DMS 273 (cell line): ENCODE data around the gene AKAP13.
A peak's percentile ranks its signal among the peaks of the same experiment; 100 is the strongest.
"Not testable (repeated sequence)": the region's sequence is repeated elsewhere in the genome, so short reads cannot be mapped to it uniquely, and the experiment has no call there.

ENCODE experiments used
- DNase-seq: peaks from one replicate; lab custom pipeline; 2025; ENCODE audit not compliant: unreplicated experiment; lab: John Stamatoyannopoulos, UW

The AKAP13 gene

DNA sequence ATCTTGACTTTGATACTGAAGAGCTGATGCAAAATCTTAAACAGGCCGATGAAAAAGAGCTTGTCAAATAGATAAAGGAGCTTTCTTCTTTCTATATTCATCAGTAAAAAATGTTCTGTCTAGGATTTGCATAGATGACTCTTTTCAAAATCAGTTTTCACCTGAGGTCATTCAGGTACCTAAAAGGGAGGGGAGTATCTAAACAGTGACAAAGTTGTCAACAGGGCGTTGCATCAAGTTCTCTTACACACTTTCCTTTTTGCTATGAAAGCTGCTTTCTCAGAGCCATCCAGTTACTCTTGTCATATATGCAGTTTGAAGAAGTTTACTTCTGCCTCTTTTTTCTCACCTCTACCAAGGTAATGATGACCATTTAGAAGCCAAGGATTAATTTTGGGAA, 60.0 kb downstream of the AKAP13 start:
- no peak for DNase-seq

GRCh38 chr15:85441854-85442253, 61.5 kb downstream of the AKAP13 start:
- DNase-seq: not testable (repeated sequence)

DNA sequence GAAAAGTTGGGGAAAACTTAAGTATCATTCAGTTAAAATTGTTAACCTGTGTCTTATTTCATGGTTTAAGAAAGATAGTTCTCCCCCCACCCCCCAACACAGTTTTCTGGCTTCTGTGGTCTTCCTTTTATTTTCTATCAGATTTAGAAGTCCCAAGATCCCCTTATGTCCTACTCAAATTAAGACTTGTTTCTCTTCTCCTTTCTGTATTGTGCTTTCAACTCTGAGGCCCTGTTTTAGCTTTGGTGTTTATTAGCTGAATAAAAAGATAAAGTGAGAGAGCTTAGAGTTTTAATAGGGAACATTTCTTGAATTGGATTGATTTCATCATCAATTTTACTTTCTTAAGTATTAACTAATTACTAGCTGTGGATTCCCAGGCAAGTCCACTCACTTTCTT, 62.6 kb downstream of the AKAP13 start:
- DNase-seq: no peak

DNA sequence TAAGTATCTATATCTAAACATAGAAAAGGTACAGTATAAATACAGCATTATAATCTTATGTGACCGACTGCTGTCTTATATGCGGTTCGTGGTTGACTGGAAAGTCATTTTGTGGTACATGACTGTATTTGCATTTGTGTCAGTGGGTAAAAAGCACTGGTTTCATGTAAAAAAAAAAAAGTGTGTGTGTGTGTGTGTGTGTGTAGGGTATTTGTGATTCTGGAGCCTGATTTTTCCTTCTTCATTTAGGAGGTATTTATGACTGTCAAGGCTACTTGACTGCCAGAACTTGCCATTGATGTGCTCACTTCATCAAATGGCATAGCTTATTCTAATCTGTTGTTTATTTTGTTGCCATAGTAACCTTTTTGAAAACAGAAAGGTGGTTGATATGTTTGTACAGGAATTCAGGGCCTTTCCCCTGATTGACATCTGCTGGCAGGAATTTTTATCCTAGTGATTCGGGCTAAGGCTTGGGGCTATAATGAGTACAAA, 63.2 kb downstream of the AKAP13 start:
- peak; percentile 56 for DNase-seq

DNA sequence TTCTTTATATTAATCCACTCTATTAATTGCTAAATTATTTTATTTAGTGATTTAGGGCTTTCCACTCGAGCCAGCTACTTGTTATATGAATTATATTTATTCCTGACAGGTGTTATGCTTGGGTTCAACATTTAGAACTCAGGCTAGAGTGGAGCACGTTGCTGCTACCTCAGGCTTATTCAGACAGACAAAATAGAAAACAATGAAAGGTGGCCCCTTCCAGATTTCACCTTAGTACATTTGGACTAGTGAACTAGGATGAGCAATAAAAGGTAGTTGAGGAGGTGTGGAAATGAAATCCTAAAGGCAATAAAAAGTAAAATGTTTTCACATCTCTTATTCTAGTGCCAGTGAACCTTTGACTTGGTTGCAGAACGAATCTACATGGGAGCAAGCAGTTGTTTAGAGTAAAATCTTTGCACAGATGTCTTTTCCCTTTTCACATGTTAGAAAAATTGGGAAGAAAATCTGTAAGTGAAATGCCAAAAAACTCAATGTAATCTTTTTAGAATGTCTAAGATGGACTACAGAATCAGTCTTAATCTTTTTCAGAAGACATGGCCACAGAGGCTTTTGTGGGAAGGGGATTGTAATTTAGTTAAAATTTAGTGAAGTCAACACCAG, 63.8 kb downstream of the AKAP13 start:
- no peak for DNase-seq

GRCh38 chr15:85445361-85445760, 65.0 kb downstream of the AKAP13 start:
- no peak for DNase-seq

DNA sequence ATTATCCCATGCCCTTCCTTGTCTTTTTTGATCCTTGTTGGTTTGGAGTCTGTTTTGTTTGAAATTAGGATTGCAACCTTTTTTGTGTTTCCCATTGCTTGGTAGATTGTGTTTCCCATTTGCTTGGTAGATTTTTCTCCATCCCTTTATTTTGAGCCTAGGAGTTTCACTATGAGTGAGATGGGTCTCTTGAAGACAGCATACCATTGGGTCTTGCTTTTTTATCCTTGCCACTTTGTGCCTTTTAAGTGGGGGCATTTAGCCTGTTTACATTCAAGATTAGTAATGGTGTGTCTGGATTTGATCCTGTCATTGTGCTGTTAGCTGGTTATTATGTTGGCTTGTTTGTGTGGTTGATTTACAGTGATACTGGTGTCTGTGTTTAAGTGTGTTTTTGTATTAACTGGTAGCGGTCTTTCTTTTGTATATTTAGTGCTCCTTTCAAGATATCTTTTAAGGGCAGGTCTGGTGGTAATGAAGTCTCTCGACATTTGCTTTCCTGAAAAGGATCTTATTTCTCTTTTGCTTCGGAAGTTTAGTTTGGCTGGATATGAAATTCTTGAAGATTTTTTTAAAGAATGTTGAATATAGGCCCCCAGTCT, 70.8 kb downstream of the AKAP13 start:
- DNase-seq: no peak

DNA sequence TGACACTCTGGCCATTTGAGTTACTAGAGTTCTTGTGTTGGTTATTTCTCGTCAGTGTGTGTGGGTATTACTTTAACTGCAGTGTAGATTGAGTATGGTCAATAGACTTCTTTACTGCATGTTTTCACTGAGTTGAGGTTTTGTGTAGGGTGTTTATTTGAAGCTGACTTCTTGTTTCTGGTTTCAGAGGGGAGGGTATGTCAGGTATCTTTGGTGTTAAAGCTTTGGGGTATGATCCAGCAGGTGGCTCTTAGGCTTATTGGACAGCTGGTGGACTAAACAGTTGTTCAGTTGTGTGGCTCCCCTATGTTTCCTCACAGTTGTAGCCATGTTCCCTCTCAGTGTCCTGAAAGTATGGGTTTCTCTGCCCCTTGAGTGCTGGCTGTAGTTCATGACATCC, 72.0 kb downstream of the AKAP13 start:
- no peak for DNase-seq

- no peak for DNase-seq
Measured at GRCh38 chr15:85453144-85453872, 72.9 kb downstream of the AKAP13 start.

DNA sequence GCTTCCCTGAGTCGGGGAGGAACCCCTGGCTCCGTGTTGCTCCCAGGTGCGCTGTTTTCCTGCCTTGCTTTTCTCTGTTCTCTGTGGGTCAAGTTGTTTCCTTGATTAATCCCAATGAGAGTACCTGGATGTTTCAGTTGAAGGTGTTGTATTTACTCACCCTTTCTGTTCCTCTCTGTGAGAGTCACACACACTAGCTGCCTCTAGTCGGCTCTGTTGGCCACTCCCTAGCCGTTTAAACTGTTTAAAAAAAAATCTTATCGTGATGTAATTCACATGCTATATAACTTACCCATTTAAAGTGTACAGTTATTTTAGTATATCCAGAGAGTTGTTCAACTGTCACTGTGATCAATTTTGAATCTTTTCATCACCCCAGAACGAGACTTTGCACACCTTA, 74.0 kb downstream of the AKAP13 start:
- DNase-seq: no peak

DNA sequence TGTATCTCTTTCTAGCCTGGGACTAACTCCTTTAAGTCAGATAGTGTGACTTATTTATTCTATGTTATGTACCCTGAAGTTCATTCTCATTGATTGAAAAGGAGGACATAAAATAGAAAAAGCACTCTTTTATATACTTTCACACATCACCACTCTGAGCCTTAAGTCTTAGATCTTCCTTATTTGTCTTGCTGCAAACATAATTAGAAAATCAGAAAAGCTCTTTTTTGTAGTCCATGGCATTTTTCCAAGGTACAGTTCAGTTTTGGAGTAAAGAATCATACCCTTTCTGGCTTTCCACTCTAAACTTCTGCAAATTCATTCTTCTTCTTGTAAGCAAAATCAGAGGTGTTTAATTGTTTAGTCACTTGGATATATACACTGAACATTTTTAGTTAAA, 75.5 kb downstream of the AKAP13 start:
- DNase-seq: no peak

DNA sequence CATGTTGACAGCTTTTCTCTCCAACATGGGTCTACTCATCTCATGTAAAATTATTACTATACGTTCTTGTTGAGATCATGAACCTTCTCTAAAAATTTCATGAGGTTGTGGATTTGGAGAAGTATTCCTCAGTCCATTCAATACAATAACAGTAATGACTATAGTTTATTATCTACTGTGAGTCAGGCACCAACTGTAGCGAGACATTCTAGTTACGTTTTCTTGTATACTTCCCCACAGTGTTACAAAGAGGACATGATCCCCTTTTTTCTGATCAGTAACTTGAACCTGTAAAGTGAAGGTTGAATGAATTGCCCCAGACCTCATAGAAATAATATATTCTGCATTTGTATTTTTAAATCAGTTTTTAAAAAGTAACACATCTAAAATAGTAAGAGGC, 76.4 kb downstream of the AKAP13 start:
- no peak for DNase-seq

- DNase-seq: no peak
Measured at GRCh38 chr15:85457392-85457968, 77.1 kb downstream of the AKAP13 start.

DNA sequence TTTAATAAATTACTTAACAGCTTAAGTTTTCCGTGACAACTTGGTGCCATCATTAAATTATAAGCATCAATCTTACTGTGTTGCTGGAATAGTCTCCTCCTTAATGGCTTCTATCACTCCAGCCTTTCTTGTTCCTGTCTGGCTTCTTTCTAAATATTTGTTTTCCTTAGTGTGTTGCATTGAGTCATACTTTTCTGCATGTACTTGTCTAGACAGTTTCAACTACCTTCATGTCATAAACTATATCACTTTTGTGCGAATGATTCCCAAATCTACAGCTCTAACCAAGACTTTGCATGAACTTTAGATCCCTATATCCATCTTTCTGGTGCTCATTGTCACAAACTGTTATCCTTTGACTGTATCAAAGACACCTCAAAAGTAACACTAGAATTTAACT, 78.4 kb downstream of the AKAP13 start:
- no peak for DNase-seq

GRCh38 chr15:85462029-85462428, 81.6 kb downstream of the AKAP13 start:
- no peak for DNase-seq

GRCh38 chr15:85463276-85463892, 83.0 kb downstream of the AKAP13 start:
- DNase-seq: no peak

GRCh38 chr15:85463976-85464375, 83.6 kb downstream of the AKAP13 start:
- no peak for DNase-seq

DNA sequence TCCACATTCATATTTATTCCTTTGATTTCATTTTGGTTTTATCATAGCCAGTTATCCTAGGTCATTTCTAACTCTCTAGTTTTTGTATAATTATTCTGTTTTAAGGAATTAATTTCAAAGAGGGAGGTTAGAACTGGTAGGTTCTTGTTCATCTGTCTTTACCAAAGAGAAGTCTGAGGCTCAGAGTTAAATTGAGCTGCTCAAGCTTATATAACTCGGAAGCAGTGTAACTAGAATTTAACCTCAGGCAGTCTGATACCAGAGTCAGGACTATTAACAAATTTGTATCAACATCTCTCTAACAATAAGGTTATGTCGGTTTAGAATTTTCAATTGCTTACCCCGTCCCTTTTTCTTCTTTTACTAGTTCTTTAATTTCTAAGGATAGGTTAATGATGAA, 84.1 kb downstream of the AKAP13 start:
- DNase-seq: no peak

- peak; percentile 29 for DNase-seq
Measured at GRCh38 chr15:85470563-85471271, 90.3 kb downstream of the AKAP13 start.

DNA sequence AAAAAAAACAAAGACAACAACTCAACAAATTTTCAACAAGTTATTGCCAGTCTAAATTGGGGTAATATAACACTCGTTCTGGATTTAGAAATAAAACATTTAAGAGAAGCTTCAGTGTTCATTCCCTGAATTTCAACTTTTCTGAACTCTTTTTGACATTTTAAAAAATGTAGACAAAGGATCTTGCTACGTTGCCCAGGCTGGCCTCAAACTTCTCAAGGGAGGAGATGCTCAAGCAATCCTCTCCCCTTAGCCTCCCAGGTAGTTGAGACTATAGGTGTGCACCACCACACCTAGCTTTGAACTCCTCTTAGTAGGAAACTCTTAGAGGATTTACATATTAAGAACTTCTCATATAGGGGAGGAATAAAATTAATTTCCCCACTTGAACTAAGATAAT, 91.9 kb downstream of the AKAP13 start:
- DNase-seq: no peak

DNA sequence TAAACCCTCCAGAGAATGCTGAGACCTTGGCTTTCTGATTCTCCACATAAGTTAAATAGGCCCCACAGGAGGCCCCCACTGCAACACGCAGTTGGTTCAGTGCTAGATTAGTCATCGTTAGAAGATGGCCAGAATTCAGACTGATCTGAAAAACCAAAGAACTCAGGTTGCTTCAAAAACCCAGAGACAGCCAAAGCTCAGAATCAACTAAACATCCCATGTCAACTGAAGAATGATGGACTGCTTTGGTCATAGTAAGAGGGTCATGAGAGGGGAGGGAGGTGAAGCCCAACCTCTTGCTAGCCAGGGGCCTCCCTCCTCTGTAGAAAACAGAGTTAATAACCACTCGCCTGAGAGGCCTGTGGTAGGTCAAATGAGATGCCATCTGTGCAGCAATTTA, 93.1 kb downstream of the AKAP13 start:
- peak; percentile 76 for DNase-seq
